GM23248 (cell line): ENCODE measurements around the gene CHCHD4.

ENCODE experiments used
- EZH2 ChIP-seq: fragments of 200-600 bp; sonication (generic); IDR thresholded peaks from 2 replicates; pipeline ENCODE4 v1.6.1; 2018; ENCODE audit warnings: antibody characterized with exemption, mild to moderate bottlenecking; ENCODE audit not compliant: insufficient read depth, poor library complexity, severe bottlenecking
- EZH2phosphoT487 ChIP-seq: fragments of 200-600 bp; sonication (generic); IDR thresholded peaks from 2 replicates; pipeline ENCODE4 v1.6.1; 2018; ENCODE audit warnings: antibody characterized with exemption, moderate library complexity, mild to moderate bottlenecking, low read depth; ENCODE audit not compliant: insufficient read depth

DNA sequence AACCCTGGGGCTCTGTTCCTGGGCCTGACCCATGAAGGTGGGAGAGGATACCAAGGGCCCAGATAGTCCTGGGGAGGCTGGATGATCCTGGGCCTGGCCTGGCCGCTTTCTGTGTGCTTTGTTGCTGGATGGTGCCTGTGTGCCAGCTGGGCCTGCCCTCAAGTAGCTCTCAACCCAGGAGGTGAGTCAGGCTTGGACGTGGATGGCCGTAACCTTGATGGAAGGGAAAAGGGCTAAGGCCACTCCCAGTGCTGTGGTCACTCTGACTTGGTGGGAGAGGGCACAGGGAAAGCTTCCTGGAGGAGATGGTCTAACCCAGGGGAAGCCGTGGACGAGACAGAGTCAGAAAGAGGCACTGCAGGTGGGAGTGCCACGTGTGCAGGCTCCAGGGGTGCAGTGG is 9.6 kb upstream of the CHCHD4 start:
- no peak for TF ChIP-seq EZH2
- no peak for TF ChIP-seq EZH2phosphoT487
